ENCODE data around the gene FGD1.

DNA sequence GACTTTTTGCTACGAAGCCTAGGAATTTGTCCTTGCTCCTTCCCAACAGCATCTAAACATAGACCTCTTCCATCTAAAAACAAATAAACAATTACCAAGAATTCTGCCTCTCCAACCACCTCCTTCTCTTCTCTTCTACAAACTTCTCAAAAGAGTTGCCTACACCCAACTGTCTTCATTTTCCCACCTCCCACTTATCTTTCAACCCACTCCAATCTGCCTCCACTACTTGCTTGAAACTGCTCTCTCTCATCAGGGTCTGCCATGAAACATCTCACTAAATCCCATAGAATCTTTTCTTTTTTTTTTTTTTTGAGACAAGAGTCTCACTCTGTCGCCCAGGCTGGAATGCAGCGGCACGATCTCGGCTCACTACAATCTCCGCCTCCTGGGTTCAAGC is 902 bp upstream of the FGD1 start:
- no peak for TF ChIP-seq POLR2A (IDR thresholded peaks at IDR 0.05; ENCODE audit: low read depth, low read length)
- TF ChIP-seq, protein P1, sequence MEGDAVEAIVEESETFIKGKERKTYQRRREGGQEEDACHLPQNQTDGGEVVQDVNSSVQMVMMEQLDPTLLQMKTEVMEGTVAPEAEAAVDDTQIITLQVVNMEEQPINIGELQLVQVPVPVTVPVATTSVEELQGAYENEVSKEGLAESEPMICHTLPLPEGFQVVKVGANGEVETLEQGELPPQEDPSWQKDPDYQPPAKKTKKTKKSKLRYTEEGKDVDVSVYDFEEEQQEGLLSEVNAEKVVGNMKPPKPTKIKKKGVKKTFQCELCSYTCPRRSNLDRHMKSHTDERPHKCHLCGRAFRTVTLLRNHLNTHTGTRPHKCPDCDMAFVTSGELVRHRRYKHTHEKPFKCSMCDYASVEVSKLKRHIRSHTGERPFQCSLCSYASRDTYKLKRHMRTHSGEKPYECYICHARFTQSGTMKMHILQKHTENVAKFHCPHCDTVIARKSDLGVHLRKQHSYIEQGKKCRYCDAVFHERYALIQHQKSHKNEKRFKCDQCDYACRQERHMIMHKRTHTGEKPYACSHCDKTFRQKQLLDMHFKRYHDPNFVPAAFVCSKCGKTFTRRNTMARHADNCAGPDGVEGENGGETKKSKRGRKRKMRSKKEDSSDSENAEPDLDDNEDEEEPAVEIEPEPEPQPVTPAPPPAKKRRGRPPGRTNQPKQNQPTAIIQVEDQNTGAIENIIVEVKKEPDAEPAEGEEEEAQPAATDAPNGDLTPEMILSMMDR (IDR thresholded peaks at IDR 0.05; ENCODE audit: extremely low read depth in 1 of 2, insufficient read depth in 1 of 2, low read depth in 1 of 2, low read length in 2 of 2) = no peak

Data from endothelial cell of umbilical vein (primary cell).